ENCODE results near the gene AMIGO3.

The AMIGO3 gene

DNA sequence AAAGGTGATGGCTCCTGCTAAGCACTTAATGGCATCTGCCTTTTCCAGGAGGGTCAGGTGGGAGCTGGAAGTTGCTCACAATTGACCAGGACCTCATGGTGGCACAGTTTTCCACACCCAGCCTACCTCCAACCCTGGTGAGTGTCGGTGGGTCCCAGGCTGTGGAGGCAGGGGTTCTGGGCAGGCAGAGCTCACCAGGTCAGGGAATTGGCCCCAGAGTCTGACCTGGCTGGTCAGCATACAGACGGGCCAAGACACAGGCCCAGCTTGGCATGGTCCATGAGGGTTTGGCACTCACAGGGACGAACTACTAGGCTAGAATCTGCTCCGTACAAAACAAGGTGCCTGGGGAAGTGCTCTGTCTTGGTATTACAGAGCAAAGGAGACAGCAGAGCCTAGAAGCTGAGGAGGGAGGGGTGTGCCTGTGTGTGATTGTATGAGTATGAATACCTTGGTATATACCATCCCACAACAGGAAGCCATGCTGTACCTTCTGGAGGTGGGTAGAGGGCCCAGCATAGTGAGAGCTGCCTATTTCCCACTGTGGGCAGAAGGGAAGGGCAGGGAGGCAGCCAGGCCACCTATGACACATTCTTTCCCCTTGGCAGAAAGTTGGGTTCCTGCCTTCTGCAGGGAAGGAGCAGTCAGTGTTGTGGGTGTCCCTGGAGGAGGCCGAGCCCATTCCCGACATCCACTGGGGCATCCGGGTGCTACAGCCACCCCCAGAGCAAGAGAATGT, 38.8 kb downstream of the AMIGO3 start:
- no CpG with 5 or more reads among the region's 7 CpGs for whole genome bisulfite sequencing (ENCODE audit: insufficient coverage, insufficient read length)
- H3K27me3 ChIP-seq (ENCODE audit: control insufficient read depth, insufficient read depth, low read length): no peaks in the 10 kb centered on the region
- no peak overlapping the region for H3K27ac ChIP-seq (ENCODE audit: low read length)
- peaks cover 74% of the 10 kb centered on the region for H3K36me3 ChIP-seq (ENCODE audit: control insufficient read depth, insufficient read depth, low read length)
- H3K4me1 ChIP-seq (ENCODE audit: control insufficient read depth, insufficient read depth, low read length): no peaks in the 10 kb centered on the region
- DNase-seq (ENCODE audit: low read depth, low spot score): no peak
- H3K9me3 ChIP-seq (ENCODE audit: control insufficient read depth, insufficient read depth, low read length): no peaks in the 10 kb centered on the region
- H3K4me3 ChIP-seq (ENCODE audit: low read length): no peak overlapping the region

DNA sequence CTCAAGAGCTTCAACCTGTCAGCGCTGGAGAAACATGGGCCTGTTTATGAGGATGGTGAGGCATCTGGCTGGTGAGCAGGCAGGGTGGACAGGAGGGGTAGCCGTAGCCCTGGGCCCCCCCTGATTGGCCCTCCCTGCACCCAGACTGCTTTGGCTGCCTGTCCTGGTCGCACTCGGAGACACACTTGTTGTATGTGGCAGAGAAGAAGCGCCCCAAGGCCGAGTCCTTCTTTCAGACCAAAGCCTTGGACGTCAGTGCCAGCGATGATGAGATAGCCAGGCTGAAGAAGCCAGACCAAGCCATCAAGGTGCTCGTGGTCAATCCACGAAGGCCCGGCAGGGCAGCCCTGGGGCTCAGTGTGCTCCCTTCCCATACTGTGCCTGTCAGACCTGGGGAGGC, 43.6 kb downstream of the AMIGO3 start:
- no CpG with 5 or more reads among the region's 11 CpGs for WGBS (ENCODE audit: insufficient coverage, insufficient read length)

DNA sequence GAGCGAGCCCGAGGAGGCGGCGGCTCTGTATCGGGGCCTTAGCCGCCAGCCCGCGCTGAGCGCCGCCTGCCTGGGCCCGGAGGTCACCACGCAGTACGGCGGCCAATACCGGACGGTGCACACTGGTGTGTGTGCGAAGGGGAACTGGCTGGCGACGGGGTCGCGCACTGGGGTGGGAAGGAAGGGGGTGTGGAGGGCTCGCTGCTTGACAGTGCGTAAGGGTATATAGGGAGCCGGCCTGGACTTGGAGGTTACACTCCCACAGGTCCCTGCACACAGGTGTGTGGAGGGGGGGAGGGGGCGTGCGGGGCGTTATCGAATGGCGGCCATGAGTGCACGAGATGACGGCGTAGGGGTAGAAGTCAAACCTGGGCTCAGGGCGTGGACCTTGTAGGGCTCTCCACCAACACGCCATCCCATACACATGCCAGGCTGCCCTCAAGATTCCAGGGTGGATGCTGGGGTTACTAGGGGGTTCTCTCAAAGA, 44.9 kb downstream of the AMIGO3 start:
- H3K36me3 ChIP-seq (ENCODE audit: control insufficient read depth, insufficient read depth, low read length): peaks cover 37% of the 10 kb centered on the region
- H3K4me1 ChIP-seq (ENCODE audit: control insufficient read depth, insufficient read depth, low read length): peaks cover 1% of the 10 kb centered on the region; the same call in 1 of the 2 replicates
- no peak overlapping the region for H3K27ac ChIP-seq (ENCODE audit: low read length)
- WGBS (ENCODE audit: insufficient coverage, insufficient read length): no CpG with 5 or more reads among the region's 34 CpGs
- peak overlapping the region; percentile 68 for H3K4me3 ChIP-seq (ENCODE audit: low read length)
- H3K9me3 ChIP-seq (ENCODE audit: control insufficient read depth, insufficient read depth, low read length): no peaks in the 10 kb centered on the region
- DNase-seq (ENCODE audit: low read depth, low spot score): no peak
- no peaks in the 10 kb centered on the region for H3K27me3 ChIP-seq (ENCODE audit: control insufficient read depth, insufficient read depth, low read length)

More for the DNA sequence above, 43.6 kb downstream of the AMIGO3 start:
- no peak overlapping the region for H3K4me3 ChIP-seq (ENCODE audit: low read length)
- H3K27ac ChIP-seq (ENCODE audit: low read length): no peak overlapping the region
- DNase-seq (ENCODE audit: low read depth, low spot score): no peak
- H3K36me3 ChIP-seq (ENCODE audit: control insufficient read depth, insufficient read depth, low read length): peaks cover 48% of the 10 kb centered on the region
- no peaks in the 10 kb centered on the region for H3K27me3 ChIP-seq (ENCODE audit: control insufficient read depth, insufficient read depth, low read length)
- H3K4me1 ChIP-seq (ENCODE audit: control insufficient read depth, insufficient read depth, low read length): peaks cover 1% of the 10 kb centered on the region; the same call in 1 of the 2 replicates
- no peaks in the 10 kb centered on the region for H3K9me3 ChIP-seq (ENCODE audit: control insufficient read depth, insufficient read depth, low read length)

- peaks cover 30% of the 10 kb centered on the region for H3K36me3 ChIP-seq (ENCODE audit: control insufficient read depth, insufficient read depth, low read length)
- WGBS (ENCODE audit: insufficient coverage, insufficient read length): no CpG with 5 or more reads among the region's 71 CpGs
- DNase-seq (ENCODE audit: low read depth, low spot score): peak; percentile 93
- no peak within 1 kb of the TSS for H3K27ac ChIP-seq (ENCODE audit: low read length)
- no peaks in the 10 kb centered on the region for H3K9me3 ChIP-seq (ENCODE audit: control insufficient read depth, insufficient read depth, low read length)
- peaks cover 1% of the 10 kb centered on the region; the same call in 1 of the 2 replicates for H3K4me1 ChIP-seq (ENCODE audit: control insufficient read depth, insufficient read depth, low read length)
- peak within 1 kb of the TSS; percentile 68 for H3K4me3 ChIP-seq (ENCODE audit: low read length)
- H3K27me3 ChIP-seq (ENCODE audit: control insufficient read depth, insufficient read depth, low read length): no peaks in the 10 kb centered on the region
Observed at GRCh38 chr3:49673715-49674496, 45.6 kb downstream of the AMIGO3 start, which contains the start of gene APEH. Gene APEH, plus strand, starts transcription at chr3:49674351. Its CDS starts 51 bp downstream, at chr3:49674402.

GRCh38 chr3:49673121-49673714, 46.3 kb downstream of the AMIGO3 start:
- Histone ChIP-seq H3K4me1 (ENCODE audit: control insufficient read depth, insufficient read depth, low read length) (peaks cover 1% of the 10 kb centered on the region; the same call in 1 of the 2 replicates), H3K4me3 (ENCODE audit: low read length) (peak overlapping the region; percentile 68; the same call in 1 of the 2 replicates), H3K27me3 (ENCODE audit: control insufficient read depth, insufficient read depth, low read length) (no peaks in the 10 kb centered on the region), H3K9me3 (ENCODE audit: control insufficient read depth, insufficient read depth, low read length) (no peaks in the 10 kb centered on the region), H3K27ac (ENCODE audit: low read length) (no peak overlapping the region), H3K36me3 (ENCODE audit: control insufficient read depth, insufficient read depth, low read length) (peaks cover 25% of the 10 kb centered on the region)
- no peak for DNase-seq (ENCODE audit: low read depth, low spot score)
- no CpG with 5 or more reads among the region's 17 CpGs for WGBS (ENCODE audit: insufficient coverage, insufficient read length)

DNA sequence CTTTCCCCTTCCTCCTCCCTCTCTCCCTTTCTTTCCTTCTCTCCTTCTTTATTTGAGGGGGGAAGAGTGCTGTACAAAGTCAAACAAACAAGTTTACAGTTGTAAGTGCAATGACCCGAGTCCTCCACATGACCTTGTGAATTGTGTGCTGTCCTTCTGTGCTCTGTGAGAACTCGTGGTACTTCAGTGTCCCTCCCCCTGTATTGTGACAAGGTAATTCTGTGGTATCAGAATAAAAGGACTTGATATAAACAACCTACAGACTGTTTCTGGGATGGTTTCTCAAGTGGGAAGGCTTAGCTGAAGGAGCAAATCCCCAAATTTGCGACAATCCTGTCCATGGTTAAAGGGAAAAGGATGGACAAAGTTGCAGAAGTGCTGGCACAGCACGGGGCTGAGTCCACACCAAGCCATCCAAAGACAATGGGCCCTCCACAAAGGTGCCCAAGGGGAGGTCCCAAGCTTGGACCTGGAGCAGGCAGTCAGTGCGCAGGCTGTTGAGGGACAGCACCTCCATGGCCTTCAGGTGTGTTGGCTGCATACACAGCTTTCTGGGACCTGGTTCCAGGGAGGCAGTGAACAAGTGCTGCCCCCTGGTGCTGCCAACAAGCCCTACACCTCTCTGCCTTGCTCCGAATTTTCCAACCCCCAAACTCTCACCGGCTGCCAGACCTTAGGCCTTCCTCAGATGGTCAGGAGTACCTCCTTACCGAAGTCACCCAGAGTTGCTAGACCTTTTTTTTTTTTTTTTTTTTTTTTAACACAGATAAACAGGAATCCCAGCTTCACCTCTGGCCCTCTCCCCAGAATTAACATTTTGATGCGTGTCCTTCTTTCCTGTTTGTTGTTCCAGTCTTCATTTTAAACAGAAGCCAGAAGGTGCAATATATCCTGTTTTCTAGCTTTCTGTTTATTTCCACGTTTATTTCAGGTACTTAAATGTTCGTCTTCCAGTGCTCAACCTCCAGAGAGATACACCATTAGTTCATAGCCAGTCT, 47.9 kb downstream of the AMIGO3 start:
- H3K27ac ChIP-seq (ENCODE audit: low read length): no peak overlapping the region
- H3K4me1 ChIP-seq (ENCODE audit: control insufficient read depth, insufficient read depth, low read length): peaks cover 1% of the 10 kb centered on the region; the same call in 1 of the 2 replicates
- DNase-seq (ENCODE audit: low read depth, low spot score): peak; percentile 88
- WGBS (ENCODE audit: insufficient coverage, insufficient read length): no CpG with 5 or more reads among the region's 11 CpGs
- H3K4me3 ChIP-seq (ENCODE audit: low read length): no peak overlapping the region
- peaks cover 9% of the 10 kb centered on the region for H3K36me3 ChIP-seq (ENCODE audit: control insufficient read depth, insufficient read depth, low read length)
- no peaks in the 10 kb centered on the region for H3K27me3 ChIP-seq (ENCODE audit: control insufficient read depth, insufficient read depth, low read length)
- no peaks in the 10 kb centered on the region for H3K9me3 ChIP-seq (ENCODE audit: control insufficient read depth, insufficient read depth, low read length)

GRCh38 chr3:49670940-49671290, 48.6 kb downstream of the AMIGO3 start:
- Histone ChIP-seq H3K27me3 (ENCODE audit: control insufficient read depth, insufficient read depth, low read length) (no peaks in the 10 kb centered on the region), H3K36me3 (ENCODE audit: control insufficient read depth, insufficient read depth, low read length) (peaks cover 3% of the 10 kb centered on the region; the same call in 1 of the 2 replicates), H3K9me3 (ENCODE audit: control insufficient read depth, insufficient read depth, low read length) (no peaks in the 10 kb centered on the region), H3K27ac (ENCODE audit: low read length) (no peak overlapping the region), H3K4me3 (ENCODE audit: low read length) (no peak overlapping the region), H3K4me1 (ENCODE audit: control insufficient read depth, insufficient read depth, low read length) (peaks cover 1% of the 10 kb centered on the region; the same call in 1 of the 2 replicates)
- WGBS (ENCODE audit: insufficient coverage, insufficient read length): no CpG with 5 or more reads among the region's 6 CpGs
- DNase-seq (ENCODE audit: low read depth, low spot score): no peak

DNA sequence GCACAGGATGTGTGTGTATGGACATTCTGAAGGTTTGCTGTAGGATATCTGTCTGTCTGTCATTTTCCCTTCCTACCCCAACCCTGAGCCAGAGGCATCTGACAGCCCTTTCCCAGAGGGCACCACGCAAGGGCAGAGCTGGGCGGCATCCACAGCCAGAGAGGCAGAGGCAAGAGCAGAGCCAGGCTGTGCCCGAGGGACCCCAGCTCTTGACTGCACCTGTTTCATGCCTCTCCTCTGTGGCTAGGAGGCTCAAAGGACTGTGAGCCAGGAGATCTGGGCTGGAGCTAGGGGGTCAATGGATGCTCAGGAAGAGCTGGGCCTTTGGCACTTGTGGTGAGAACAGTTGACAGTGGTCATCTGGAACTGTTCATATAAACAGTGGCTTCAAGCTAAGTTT, 50.1 kb downstream of the AMIGO3 start:
- H3K4me1 ChIP-seq (ENCODE audit: control insufficient read depth, insufficient read depth, low read length): peaks cover 1% of the 10 kb centered on the region; the same call in 1 of the 2 replicates
- no peak overlapping the region for H3K27ac ChIP-seq (ENCODE audit: low read length)
- no peak overlapping the region for H3K4me3 ChIP-seq (ENCODE audit: low read length)
- H3K27me3 ChIP-seq (ENCODE audit: control insufficient read depth, insufficient read depth, low read length): no peaks in the 10 kb centered on the region
- DNase-seq (ENCODE audit: low read depth, low spot score): no peak
- H3K36me3 ChIP-seq (ENCODE audit: control insufficient read depth, insufficient read depth, low read length): no peaks in the 10 kb centered on the region
- no peaks in the 10 kb centered on the region for H3K9me3 ChIP-seq (ENCODE audit: control insufficient read depth, insufficient read depth, low read length)
- no CpG with 5 or more reads among the region's 3 CpGs for WGBS (ENCODE audit: insufficient coverage, insufficient read length)

DNA sequence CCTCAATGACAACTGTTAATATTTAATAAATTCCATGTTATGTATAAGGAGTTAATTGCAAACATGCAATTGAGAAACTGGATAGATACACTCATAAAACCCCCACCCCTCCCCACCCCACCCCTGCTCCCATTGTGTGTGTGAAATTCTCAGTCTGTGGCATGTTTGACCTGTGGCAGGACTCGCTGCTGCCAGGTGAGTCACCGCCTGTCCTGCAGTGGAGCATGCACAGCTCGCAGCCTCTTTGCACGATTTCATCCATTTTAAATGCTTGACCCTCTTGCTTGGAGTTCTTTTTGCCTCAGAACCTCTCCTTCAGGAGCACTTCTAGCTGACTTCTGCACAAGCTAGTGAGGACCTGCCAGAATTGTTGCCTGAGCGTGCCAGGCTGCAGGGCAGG, 50.6 kb downstream of the AMIGO3 start:
- WGBS (ENCODE audit: insufficient coverage, insufficient read length): no CpG with 5 or more reads among the region's 5 CpGs
- no peaks in the 10 kb centered on the region for H3K36me3 ChIP-seq (ENCODE audit: control insufficient read depth, insufficient read depth, low read length)
- peaks cover 1% of the 10 kb centered on the region; the same call in 1 of the 2 replicates for H3K4me1 ChIP-seq (ENCODE audit: control insufficient read depth, insufficient read depth, low read length)
- no peak overlapping the region for H3K27ac ChIP-seq (ENCODE audit: low read length)
- no peak for DNase-seq (ENCODE audit: low read depth, low spot score)
- H3K27me3 ChIP-seq (ENCODE audit: control insufficient read depth, insufficient read depth, low read length): no peaks in the 10 kb centered on the region
- H3K4me3 ChIP-seq (ENCODE audit: low read length): no peak overlapping the region
- H3K9me3 ChIP-seq (ENCODE audit: control insufficient read depth, insufficient read depth, low read length): no peaks in the 10 kb centered on the region
